LNCaP clone FGC (cell line): Measurements from ENCODE around the gene DTNBP1.

Experiments used
- DNase-seq: peaks from one replicate; pipeline ENCODE4 v3.0.0-alpha.2; 2011; ENCODE audit warnings: low read depth
- H3K4me3 ChIP-seq: 2 replicates; pipeline ENCODE4 v1.5.1; 2011; ENCODE audit warnings: mild to moderate bottlenecking, low read depth, low read length, control low read depth
- CTCF ChIP-seq: IDR thresholded peaks from 2 replicates; pipeline ENCODE4 v1.5.1; 2012; ENCODE audit warnings: mild to moderate bottlenecking; ENCODE audit not compliant: control insufficient read depth, insufficient read depth; ENCODE audit errors: extremely low read depth

The DTNBP1 gene

GRCh38 chr6:15595461-15596173 lies 67.2 kb downstream of the DTNBP1 start:
- no peak for DNase-seq
- no peak for TF ChIP-seq CTCF
- no peak overlapping the region for H3K4me3 ChIP-seq

- TF ChIP-seq CTCF = no peak
- H3K4me3 ChIP-seq = no peak overlapping the region
- no peak for DNase-seq
These were observed 68.1 kb downstream of the DTNBP1 start for GRCh38 chr6:15594512-15595259.

- no peak for TF ChIP-seq CTCF
- no peak overlapping the region for H3K4me3 ChIP-seq
- DNase-seq = no peak
These were observed 69.0 kb downstream of the DTNBP1 start for GRCh38 chr6:15593798-15594197.

GRCh38 chr6:15592610-15593009 lies 70.2 kb downstream of the DTNBP1 start:
- H3K4me3 ChIP-seq = no peak overlapping the region
- no peak for DNase-seq
- no peak for TF ChIP-seq CTCF

- TF ChIP-seq CTCF = no peak
- no peak for DNase-seq
- no peak overlapping the region for H3K4me3 ChIP-seq
These were observed 73.7 kb downstream of the DTNBP1 start for GRCh38 chr6:15588971-15589634.

GRCh38 chr6:15586503-15586902 lies 76.3 kb downstream of the DTNBP1 start:
- no peak for TF ChIP-seq CTCF
- DNase-seq = no peak
- no peak overlapping the region for H3K4me3 ChIP-seq
